IMR-90 (cell line): Measurements from ENCODE around the gene CLMP. TPM values are rescaled to one million over a fixed set of nuclear protein-coding genes. Genes with fewer than 3 reads are reported as not detected.

Experiments used
- ATAC-seq: fragments of 200-7000 bp; cut with Tn5 transposase; 2 replicates; pipeline ENCODE4 v1.9.1; 2020; ENCODE audit warnings: low read depth, mild to moderate bottlenecking, moderate library complexity
- BruUV-seq: library from RNA; stranded (reverse); fragments of 400-500 nt; replicated peaks from 2 replicates; lab custom pipeline; 2021; lab: Mats Ljungman, UMichigan
- CTCF ChIA-PET: fragments of 300-600 bp; formaldehyde crosslinking; extraction: SDS; loops from one replicate; lab custom pipeline; 2021; ENCODE audit warnings: antibody characterized with exemption; lab: Yijun Ruan, JAX
- POLR2A ChIA-PET: fragments of 300-600 bp; sonication (Branson Sonifier 250); formaldehyde crosslinking; loops from one replicate; lab custom pipeline; 2022; ENCODE audit warnings: antibody characterized with exemption; ENCODE audit not compliant: unreplicated experiment; lab: Charles Lee
- DNase-seq: peaks from one replicate; pipeline ENCODE4 v3.0.0; 2013
- H2AFZ ChIP-seq: replicated peaks from 2 replicates; pipeline ENCODE3; 2013; ENCODE audit warnings: low read length, mild to moderate bottlenecking; ENCODE audit not compliant: poor library complexity
- H2AK5ac ChIP-seq: 2 replicates; pipeline ENCODE4 v1.6.1; 2013; ENCODE audit warnings: low read depth, low read length, inconsistent platforms
- H2AK9ac ChIP-seq: replicated peaks from 2 replicates; pipeline ENCODE3; 2013; ENCODE audit warnings: mild to moderate bottlenecking, low read depth, low read length, moderate library complexity; ENCODE audit not compliant: poor library complexity
- H2BK120ac ChIP-seq: 2 replicates; pipeline ENCODE4 v1.6.1; 2013; ENCODE audit warnings: low read depth, low read length, inconsistent platforms
- H2BK15ac ChIP-seq: 3 replicates; pipeline ENCODE4 v1.6.1; 2013; ENCODE audit warnings: low read depth, low read length, inconsistent platforms
- H2BK20ac ChIP-seq: 2 replicates; pipeline ENCODE4 v1.6.1; 2013; ENCODE audit warnings: low read depth, mild to moderate bottlenecking, inconsistent platforms, low read length, moderate library complexity
- H2BK5ac ChIP-seq: 2 replicates; pipeline ENCODE4 v1.6.1; 2013; ENCODE audit warnings: mild to moderate bottlenecking, low read depth, low read length, inconsistent platforms; ENCODE audit not compliant: poor library complexity, severe bottlenecking
- H3K14ac ChIP-seq: replicated peaks from 2 replicates; pipeline ENCODE4 v1.6.1; 2013; ENCODE audit warnings: low read depth, low read length, inconsistent platforms
- H3K18ac ChIP-seq: 2 replicates; pipeline ENCODE4 v1.6.1; 2013; ENCODE audit warnings: low read depth, low read length, control low read depth
- H3K23ac ChIP-seq: 2 replicates; pipeline ENCODE4 v1.6.1; 2013; ENCODE audit warnings: low read depth, low read length, inconsistent platforms
- H3K27ac ChIP-seq: 2 replicates; pipeline ENCODE4 v1.5.1; 2013; ENCODE audit warnings: mild to moderate bottlenecking, control low read depth, low read length; ENCODE audit not compliant: insufficient read depth
- H3K27me3 ChIP-seq: 2 replicates; pipeline ENCODE4 v1.6.1; 2013; ENCODE audit warnings: low read length; ENCODE audit not compliant: control insufficient read depth, insufficient read depth
- H3K36me3 ChIP-seq: 2 replicates; pipeline ENCODE4 v1.6.1; 2013; ENCODE audit warnings: low read length, mixed read lengths; ENCODE audit not compliant: control insufficient read depth, insufficient read depth
- H3K4ac ChIP-seq: 2 replicates; pipeline ENCODE4 v1.6.1; 2013; ENCODE audit warnings: low read depth, low read length, inconsistent platforms
- H3K4me1 ChIP-seq: 2 replicates; pipeline ENCODE4 v1.6.1; 2013; ENCODE audit warnings: low read length, mixed read lengths; ENCODE audit not compliant: control insufficient read depth, insufficient read depth
- H3K4me2 ChIP-seq: 2 replicates; pipeline ENCODE4 v1.6.1; 2013; ENCODE audit warnings: low read depth, mild to moderate bottlenecking, control low read depth, low read length, moderate library complexity
- H3K4me3 ChIP-seq: 2 replicates; pipeline ENCODE4 v1.5.1; 2013; ENCODE audit warnings: low read depth, mild to moderate bottlenecking, control low read depth, low read length, moderate library complexity; ENCODE audit not compliant: insufficient read depth
- H3K56ac ChIP-seq: 2 replicates; pipeline ENCODE4 v1.6.1; 2013; ENCODE audit warnings: low read length, inconsistent platforms; ENCODE audit not compliant: insufficient read depth; ENCODE audit errors: extremely low read depth
- H3K79me1 ChIP-seq, 2 experiments: 2 replicates each; pipeline ENCODE4 v1.6.1; 2013; ENCODE audit warnings: low read length in 2 of 2, inconsistent platforms in 1 of 2, low read depth in 1 of 2
- H3K9ac ChIP-seq: 2 replicates; pipeline ENCODE4 v1.6.1; 2013; ENCODE audit warnings: low read depth, low read length, control low read depth
- H3K9me1 ChIP-seq: 2 replicates; pipeline ENCODE4 v1.6.1; 2013; ENCODE audit warnings: low read length, inconsistent platforms; ENCODE audit not compliant: insufficient read depth
- H3K9me3 ChIP-seq: 2 replicates; pipeline ENCODE4 v1.6.1; 2013; ENCODE audit warnings: low read length; ENCODE audit not compliant: control insufficient read depth, insufficient read depth
- H4K20me1 ChIP-seq: 2 replicates; pipeline ENCODE4 v1.6.1; 2013; ENCODE audit warnings: low read length, inconsistent platforms; ENCODE audit not compliant: insufficient read depth
- H4K5ac ChIP-seq: 2 replicates; pipeline ENCODE4 v1.6.1; 2013; ENCODE audit warnings: mild to moderate bottlenecking, low read depth, low read length, control low read depth
- H4K8ac ChIP-seq, 2 experiments: 2 replicates each; pipeline ENCODE4 v1.6.1; 2013; ENCODE audit warnings: low read depth in 2 of 2, low read length in 2 of 2, control low read depth in 1 of 2, inconsistent platforms in 1 of 2
- H4K91ac ChIP-seq: 2 replicates; pipeline ENCODE4 v1.6.1; 2013; ENCODE audit warnings: low read depth, low read length, inconsistent platforms; ENCODE audit not compliant: insufficient read depth
- POLR2A ChIP-seq: IDR thresholded peaks from 2 replicates; pipeline ENCODE4 v1.6.1; 2012; ENCODE audit warnings: mild to moderate bottlenecking, low read depth, low read length
- USF2 ChIP-seq: fragments of 150-350 bp; IDR thresholded peaks from 2 replicates; pipeline ENCODE4 v1.6.1; 2017; ENCODE audit warnings: mild to moderate bottlenecking, antibody characterized with exemption, low read length, low read depth
- WGBS, 2 experiments: methylation state at CpG; one replicate each; pipeline versions ENCODE4 v1.1.5 to v1.1.7; 2013; ENCODE audit warnings: missing lambda C conversion rate in 2 of 2; ENCODE audit not compliant: insufficient read length in 1 of 2; ENCODE audit errors: extremely low coverage in 2 of 2; 5-methylcytosine and 5-hydroxymethylcytosine counted together
- dilution Hi-C: fragments of 300-500 bp; cut with HindIII; formaldehyde crosslinking; loops from one replicate; pipeline ENCODE4 v1.14.3; 2018; ENCODE audit warnings: low sequenced_read_pairs; ENCODE audit not compliant: unreplicated experiment
- in situ Hi-C: fragments of 300-500 bp; cut with MboI; formaldehyde crosslinking; loops from 3 replicates; pipeline ENCODE4 v1.14.3; 2019; ENCODE audit warnings: low sequenced_read_pairs, inconsistent platforms, mixed read lengths
- intact Hi-C: fragments of 100-400 bp; cut with micrococcal nuclease; formaldehyde crosslinking; loops from 2 replicates; pipeline ENCODE4 v1.10.0; 2022
- polyA plus RNA-seq, 3 experiments: library from polyadenylated mRNA; depleted of rRNA; stranded (reverse); fragments of >200 nt; gene quantifications; 2 replicates each; pipeline ENCODE4 v1.2.3, GENCODE V29; 2012; ENCODE audit warnings: low replicate concordance in 1 of 3
- total RNA-seq: library from RNA; depleted of rRNA; stranded (reverse); fragments of >200 nt; gene quantifications from 2 replicates; pipeline ENCODE4 v1.2.3, GENCODE V29; 2012

The CLMP gene
- total and polyA plus RNA-seq, 2 of the 4 experiments (the other 2 are of a cell fraction) = 54.7 to 95.7 TPM

GRCh38 chr11:123194337-123195187 lies 486 bp downstream of the CLMP start:
- peak overlapping the region; percentile 98 for H3K9ac ChIP-seq
- peak overlapping the region; percentile 79 to 91 for H4K8ac ChIP-seq
- H3K4me2 ChIP-seq = peak overlapping the region; percentile 72
- peak overlapping the region; percentile 55 for H4K5ac ChIP-seq
- peak overlapping the region; percentile 94 for H2AFZ ChIP-seq
- peak overlapping the region; percentile 51; the same call in 2 of the 3 replicates for H2BK15ac ChIP-seq
- intact Hi-C loops (loop anchor here (2.0 to 5.0 kb wide), 2 partner anchors 52 to 82 kb away; no protein-coding TSS in a partner anchor), in situ Hi-C loops (loop anchor here (25.0 kb wide), 2 partner anchors 507 to 1007 kb away; no protein-coding TSS in a partner anchor), dilution Hi-C loops (no loop called here)
- peaks cover 15% of the 10 kb centered on the region for H3K36me3 ChIP-seq
- H3K4me1 ChIP-seq = peaks cover 24% of the 10 kb centered on the region
- TF ChIP-seq USF2 (no peak), POLR2A (peak; percentile 51; the same call in 1 of the 2 replicates)
- BruUV-seq = no TSS peak
- peak overlapping the region; percentile 97 for H3K56ac ChIP-seq
- peak overlapping the region; percentile 93 for H3K27ac ChIP-seq
- H3K18ac ChIP-seq = peak overlapping the region; percentile 88
- peaks cover 18% of the 10 kb centered on the region for H3K9me1 ChIP-seq
- peak overlapping the region; percentile 91 for H3K4ac ChIP-seq
- H4K91ac ChIP-seq = peak overlapping the region; percentile 95
- H3K27me3 ChIP-seq = no peaks in the 10 kb centered on the region
- peak overlapping the region; percentile 97 for H2AK9ac ChIP-seq
- peak overlapping the region; percentile 86 for H2BK5ac ChIP-seq
- H2AK5ac ChIP-seq = peak overlapping the region; percentile 67
- no peaks in the 10 kb centered on the region; the same call in none of the 2 replicates for H4K20me1 ChIP-seq
- H3K14ac ChIP-seq = peak overlapping the region; percentile 89
- peaks cover 3 to 59% of the 10 kb centered on the region in 2 experiments; a peak in 3 of 4 replicates for H3K79me1 ChIP-seq
- peak overlapping the region; percentile 98 for H2BK120ac ChIP-seq
- H3K23ac ChIP-seq = peak overlapping the region; percentile 78
- ATAC-seq = peak; percentile 35
- peak overlapping the region; percentile 67 for H2BK20ac ChIP-seq
- ChIA-PET CTCF (interaction anchor here (1.9 kb wide), 1 partner anchor 53 kb away, joined by 8 read pairs; no protein-coding TSS in a partner anchor), POLR2A (interaction anchor here (0.6 to 0.9 kb wide), 2 partner anchors 23 to 91 kb away, joined by 3 read pairs; no protein-coding TSS in a partner anchor)
- peak overlapping the region; percentile 73 for H3K4me3 ChIP-seq
- H3K9me3 ChIP-seq = no peaks in the 10 kb centered on the region
- WGBS, 2 experiments = 0% methylated on average over 26 of the region's 54 CpGs; no CpG with 5 or more reads in 1 of the 2 experiments
- peak; percentile 48 for DNase-seq
